Activated T-cell treated with anti-CD3 and anti-CD28 coated beads, Interleukin-2, amount 50 U/mL, for 24 hours (primary cell): Measurements from ENCODE around the gene IL22RA1.

Experiments
- DNase-seq: peaks from one replicate; pipeline ENCODE4 v3.0.0-alpha.2; 2020
- H3K27ac Mint-ChIP-seq: 2 replicates; pipeline ENCODE4 v1.8.0; 2020; ENCODE audit warnings: mild to moderate bottlenecking, mixed read lengths
- H3K27me3 Mint-ChIP-seq: 2 replicates; pipeline ENCODE4 v1.8.0; 2020; ENCODE audit warnings: mixed read lengths
- H3K36me3 Mint-ChIP-seq: 2 replicates; pipeline ENCODE4 v1.8.0; 2020; ENCODE audit warnings: low read depth, mixed read lengths
- H3K4me1 Mint-ChIP-seq: 2 replicates; pipeline ENCODE4 v1.8.0; 2020; ENCODE audit warnings: low read depth, mixed read lengths
- H3K4me3 Mint-ChIP-seq: 2 replicates; pipeline ENCODE4 v1.8.0; 2020; ENCODE audit warnings: mild to moderate bottlenecking, moderate library complexity, mixed read lengths
- H3K9me3 Mint-ChIP-seq: 2 replicates; pipeline ENCODE4 v1.8.0; 2020; ENCODE audit warnings: mixed read lengths

IL22RA1 gene

GRCh38 chr1:24081190-24081589, 61.8 kb downstream of the IL22RA1 start:
- no peak overlapping the region for H3K27ac Mint-ChIP-seq
- no peak overlapping the region for H3K4me3 Mint-ChIP-seq
- no peaks in the 10 kb centered on the region for H3K4me1 Mint-ChIP-seq
- no peaks in the 10 kb centered on the region for H3K9me3 Mint-ChIP-seq
- H3K36me3 Mint-ChIP-seq: no peaks in the 10 kb centered on the region
- peaks cover 5% of the 10 kb centered on the region for H3K27me3 Mint-ChIP-seq
- DNase-seq: no peak

- no peaks in the 10 kb centered on the region for H3K9me3 Mint-ChIP-seq
- no peaks in the 10 kb centered on the region for H3K4me1 Mint-ChIP-seq
- no peaks in the 10 kb centered on the region for H3K36me3 Mint-ChIP-seq
- peaks cover 4% of the 10 kb centered on the region for H3K27me3 Mint-ChIP-seq
- H3K4me3 Mint-ChIP-seq: no peak overlapping the region
- no peak overlapping the region for H3K27ac Mint-ChIP-seq
- DNase-seq: no peak
Observed at GRCh38 chr1:24080131-24080530, 62.8 kb downstream of the IL22RA1 start.

GRCh38 chr1:24077278-24077978, 65.5 kb downstream of the IL22RA1 start:
- Mint-ChIP-seq H3K4me3 (no peak overlapping the region), H3K4me1 (no peaks in the 10 kb centered on the region), H3K27me3 (no peaks in the 10 kb centered on the region), H3K36me3 (no peaks in the 10 kb centered on the region), H3K9me3 (no peaks in the 10 kb centered on the region), H3K27ac (no peak overlapping the region)
- DNase-seq: no peak

- Mint-ChIP-seq H3K4me3 (no peak overlapping the region), H3K27me3 (peaks cover under 1% of the 10 kb centered on the region), H3K9me3 (no peaks in the 10 kb centered on the region), H3K36me3 (no peaks in the 10 kb centered on the region), H3K27ac (no peak overlapping the region), H3K4me1 (peaks cover under 1% of the 10 kb centered on the region)
- no peak for DNase-seq
Observed at GRCh38 chr1:24075946-24076345, 67.0 kb downstream of the IL22RA1 start.

GRCh38 chr1:24075590-24075854, 67.4 kb downstream of the IL22RA1 start:
- Mint-ChIP-seq H3K36me3 (no peaks in the 10 kb centered on the region), H3K27ac (no peak overlapping the region), H3K4me3 (no peak overlapping the region), H3K4me1 (peaks cover 4% of the 10 kb centered on the region), H3K27me3 (peaks cover 4% of the 10 kb centered on the region), H3K9me3 (no peaks in the 10 kb centered on the region)
- no peak for DNase-seq

- H3K36me3 Mint-ChIP-seq: no peaks in the 10 kb centered on the region
Observed at GRCh38 chr1:24074817-24075589, 67.9 kb downstream of the IL22RA1 start.

GRCh38 chr1:24074196-24074595, 68.7 kb downstream of the IL22RA1 start:
- no peaks in the 10 kb centered on the region for H3K36me3 Mint-ChIP-seq
- no peak for DNase-seq
- peaks cover 5% of the 10 kb centered on the region for H3K27me3 Mint-ChIP-seq
- H3K4me1 Mint-ChIP-seq: peaks cover 4% of the 10 kb centered on the region
- no peak overlapping the region for H3K27ac Mint-ChIP-seq
- no peaks in the 10 kb centered on the region for H3K9me3 Mint-ChIP-seq
- no peak overlapping the region for H3K4me3 Mint-ChIP-seq

More at GRCh38 chr1:24074817-24075589, 67.9 kb downstream of the IL22RA1 start:
- no peaks in the 10 kb centered on the region for H3K9me3 Mint-ChIP-seq
- peaks cover 4% of the 10 kb centered on the region for H3K4me1 Mint-ChIP-seq
- no peak overlapping the region for H3K4me3 Mint-ChIP-seq
- no peak for DNase-seq
- peaks cover 4% of the 10 kb centered on the region for H3K27me3 Mint-ChIP-seq
- no peak overlapping the region for H3K27ac Mint-ChIP-seq

GRCh38 chr1:24071941-24072340, 71.0 kb downstream of the IL22RA1 start:
- DNase-seq: no peak
- peaks cover 7% of the 10 kb centered on the region for H3K27me3 Mint-ChIP-seq
- H3K4me1 Mint-ChIP-seq: peaks cover 4% of the 10 kb centered on the region
- no peak overlapping the region for H3K27ac Mint-ChIP-seq
- no peaks in the 10 kb centered on the region for H3K36me3 Mint-ChIP-seq
- no peak overlapping the region for H3K4me3 Mint-ChIP-seq
- no peaks in the 10 kb centered on the region for H3K9me3 Mint-ChIP-seq

- peak; percentile 77 for DNase-seq
- Mint-ChIP-seq H3K9me3 (no peaks in the 10 kb centered on the region), H3K36me3 (no peaks in the 10 kb centered on the region), H3K27me3 (peaks cover 7% of the 10 kb centered on the region), H3K27ac (no peak overlapping the region), H3K4me3 (no peak overlapping the region), H3K4me1 (peaks cover 4% of the 10 kb centered on the region)
Observed at GRCh38 chr1:24070821-24071393, 72.0 kb downstream of the IL22RA1 start.

GRCh38 chr1:24069817-24070216, 73.1 kb downstream of the IL22RA1 start:
- H3K36me3 Mint-ChIP-seq: no peaks in the 10 kb centered on the region
- peaks cover 7% of the 10 kb centered on the region for H3K27me3 Mint-ChIP-seq
- no peak overlapping the region for H3K4me3 Mint-ChIP-seq
- no peaks in the 10 kb centered on the region for H3K9me3 Mint-ChIP-seq
- DNase-seq: no peak
- no peak overlapping the region for H3K27ac Mint-ChIP-seq
- H3K4me1 Mint-ChIP-seq: peaks cover 4% of the 10 kb centered on the region
